Activated T-helper 17 cell treated with anti-CD3 and anti-CD28 coated beads, Interleukin-2, amount 50 U/mL, for 72 hours (primary cell): ENCODE measurements around the gene HPS3. TPM values are rescaled to one million over a fixed set of nuclear protein-coding genes. Genes with fewer than 3 reads are reported as not detected.
"Not testable (repeated sequence)": the region's sequence is repeated elsewhere in the genome, so short reads cannot be mapped to it uniquely, and the experiment has no call there.

Experiments used
- ATAC-seq: fragments of 150-1000 bp; cut with Tn5 transposase; replicated peaks from 2 replicates; pipeline ENCODE4 v1.10.0; 2021; ENCODE audit warnings: mild to moderate bottlenecking, moderate library complexity
- H3K27ac Mint-ChIP-seq: one replicate; pipeline ENCODE4 v1.8.0; 2022; ENCODE audit warnings: mixed read lengths
- H3K27me3 Mint-ChIP-seq: one replicate; pipeline ENCODE4 v1.8.0; 2022; ENCODE audit warnings: mixed read lengths
- H3K36me3 Mint-ChIP-seq: one replicate; pipeline ENCODE4 v1.8.0; 2022; ENCODE audit warnings: low read depth, mild to moderate bottlenecking, mixed read lengths
- H3K4me1 Mint-ChIP-seq: one replicate; pipeline ENCODE4 v1.8.0; 2022; ENCODE audit warnings: mixed read lengths
- H3K4me3 Mint-ChIP-seq: one replicate; pipeline ENCODE4 v1.8.0; 2022; ENCODE audit warnings: mild to moderate bottlenecking, mixed read lengths
- H3K9me3 Mint-ChIP-seq: one replicate; pipeline ENCODE4 v1.8.0; 2022; ENCODE audit warnings: mixed read lengths
- total RNA-seq, 2 donors: library from RNA; stranded (reverse); gene quantifications; one replicate each; pipeline ENCODE4 v1.2.3, GENCODE V29; 2022

HPS3 gene
- total RNA-seq = 10 to 100 TPM; 24.0 to 24.7 TPM

GRCh38 chr3:149129326-149130205 is at the start of gene HPS3:
Gene HPS3 (plus strand): TSS chr3:149129638. CDS start chr3:149129724, 86 bp downstream.
- Mint-ChIP-seq H3K27me3 (peaks cover 8% of the 10 kb centered on the region), H3K4me1 (peaks cover 14% of the 10 kb centered on the region), H3K9me3 (no peaks in the 10 kb centered on the region), H3K36me3 (peaks cover 7% of the 10 kb centered on the region), H3K27ac (peak within 1 kb of the TSS; percentile 76), H3K4me3 (peak within 1 kb of the TSS; percentile 92)
- ATAC-seq = peak; percentile 95

DNA sequence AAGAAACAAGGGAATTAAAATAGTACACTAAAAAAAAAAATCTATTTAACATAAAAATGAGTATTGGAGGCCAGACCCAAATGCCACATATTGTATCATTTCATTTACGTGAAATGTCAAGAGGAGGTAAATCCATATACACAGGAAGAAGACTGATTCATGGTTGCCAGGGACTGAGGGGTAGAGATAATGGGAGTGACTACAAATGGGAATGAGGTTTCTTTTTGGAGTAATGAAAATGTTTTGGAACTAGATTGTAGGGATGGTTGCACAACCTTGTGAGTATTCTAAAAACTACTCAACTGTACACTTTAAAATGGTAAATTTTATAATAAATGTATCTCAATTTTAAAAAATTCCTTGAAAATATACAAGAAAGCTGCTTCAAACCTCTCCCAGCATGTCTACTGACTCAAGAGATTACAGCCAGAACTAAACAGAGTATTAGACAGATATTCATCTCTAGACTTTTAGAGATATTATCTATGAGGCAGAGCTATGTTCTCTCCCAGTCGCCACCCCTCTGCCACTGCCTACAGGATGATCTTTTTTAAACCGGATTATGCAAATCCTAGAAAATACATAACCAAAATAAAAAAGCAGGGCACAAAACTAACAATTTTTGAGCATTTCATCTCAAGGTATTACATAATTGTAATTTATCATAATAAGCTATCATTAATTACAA is 49.3 kb upstream of the HPS3 start:
- Mint-ChIP-seq H3K4me1 (peaks cover 3% of the 10 kb centered on the region), H3K36me3 (peaks cover 7% of the 10 kb centered on the region), H3K9me3 (no peaks in the 10 kb centered on the region), H3K27ac (no peak overlapping the region), H3K27me3 (no peaks in the 10 kb centered on the region), H3K4me3 (no peak overlapping the region)
- ATAC-seq = no peak

DNA sequence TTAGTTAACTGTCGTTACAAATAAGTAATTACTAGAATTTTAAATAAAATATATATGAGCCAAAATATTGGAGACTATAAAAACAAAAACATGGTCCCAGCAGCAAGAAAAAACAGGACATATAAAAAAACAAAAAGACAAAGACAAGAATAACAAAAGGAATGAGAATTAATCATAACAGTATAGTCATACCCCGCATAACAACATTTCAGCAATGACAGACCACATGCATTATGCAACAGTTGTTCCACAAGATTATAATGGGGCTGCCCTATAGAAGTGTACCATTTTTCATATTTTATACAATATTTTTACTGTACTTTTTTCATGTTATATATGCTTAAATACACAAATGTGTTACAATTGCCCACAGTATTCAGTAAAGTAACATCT is 48.7 kb upstream of the HPS3 start:
- no peak for ATAC-seq

DNA sequence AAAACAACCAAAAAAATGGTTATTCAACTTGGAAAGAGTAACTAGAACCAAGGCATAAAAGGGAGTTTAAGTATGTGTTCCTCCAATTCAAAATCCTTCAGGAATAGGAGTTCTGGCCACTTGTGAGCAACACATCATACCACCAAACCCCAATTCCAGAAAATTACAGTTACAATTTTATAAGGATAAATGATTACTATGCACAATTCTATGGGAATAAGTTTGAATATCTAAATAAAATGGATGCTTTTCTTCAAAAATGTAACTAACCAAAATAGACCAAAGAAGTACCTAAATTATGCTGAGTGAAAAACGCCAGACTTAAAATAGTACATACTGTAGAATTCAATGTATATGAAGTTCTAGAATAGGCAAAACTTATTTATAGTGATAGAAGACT is 47.7 kb upstream of the HPS3 start:
- Mint-ChIP-seq H3K9me3 (no peaks in the 10 kb centered on the region), H3K27me3 (no peaks in the 10 kb centered on the region), H3K4me1 (peaks cover 11% of the 10 kb centered on the region), H3K36me3 (peaks cover 6% of the 10 kb centered on the region), H3K27ac (no peak overlapping the region), H3K4me3 (no peak overlapping the region)
- no peak for ATAC-seq

More for the DNA sequence above, 48.7 kb upstream of the HPS3 start:
- H3K4me3 Mint-ChIP-seq = no peak overlapping the region
- peaks cover 7% of the 10 kb centered on the region for H3K4me1 Mint-ChIP-seq
- peaks cover 6% of the 10 kb centered on the region for H3K36me3 Mint-ChIP-seq
- H3K9me3 Mint-ChIP-seq = no peaks in the 10 kb centered on the region
- no peak overlapping the region for H3K27ac Mint-ChIP-seq
- H3K27me3 Mint-ChIP-seq = no peaks in the 10 kb centered on the region

- H3K36me3 Mint-ChIP-seq = peaks cover 6% of the 10 kb centered on the region
- H3K4me1 Mint-ChIP-seq = peaks cover 13% of the 10 kb centered on the region
- H3K4me3 Mint-ChIP-seq = peak overlapping the region; percentile 94
- ATAC-seq = peak; percentile 54
- no peaks in the 10 kb centered on the region for H3K9me3 Mint-ChIP-seq
- no peaks in the 10 kb centered on the region for H3K27me3 Mint-ChIP-seq
- peak overlapping the region; percentile 78 for H3K27ac Mint-ChIP-seq
Observed at GRCh38 chr3:149085828-149086231, 43.6 kb upstream of the HPS3 start.

GRCh38 chr3:149086232-149086988 is 43.0 kb upstream of the HPS3 start, which contains the start of gene HLTF:
Gene HLTF (minus strand): TSS chr3:149086533. CDS start chr3:149086336, 197 bp downstream.
- peak; percentile 99 for ATAC-seq
- Mint-ChIP-seq H3K9me3 (no peaks in the 10 kb centered on the region), H3K4me3 (peak within 1 kb of the TSS; percentile 94)

GRCh38 chr3:149087208-149087607 is 42.2 kb upstream of the HPS3 start:
- ATAC-seq = no peak
- Mint-ChIP-seq H3K4me3 (peak overlapping the region; percentile 94), H3K4me1 (peaks cover 13% of the 10 kb centered on the region), H3K36me3 (peaks cover 3% of the 10 kb centered on the region), H3K27me3 (no peaks in the 10 kb centered on the region), H3K27ac (no peak overlapping the region), H3K9me3 (no peaks in the 10 kb centered on the region)

More at GRCh38 chr3:149086232-149086988, 43.0 kb upstream of the HPS3 start, which contains the start of gene HLTF:
- Mint-ChIP-seq H3K36me3 (peaks cover 6% of the 10 kb centered on the region), H3K27me3 (no peaks in the 10 kb centered on the region), H3K4me1 (peaks cover 13% of the 10 kb centered on the region), H3K27ac (peak within 1 kb of the TSS; percentile 78)

GRCh38 chr3:149089395-149089794 is 40.0 kb upstream of the HPS3 start:
- Mint-ChIP-seq H3K9me3 (no peaks in the 10 kb centered on the region), H3K4me3 (no peak overlapping the region), H3K36me3 (no peaks in the 10 kb centered on the region), H3K4me1 (peaks cover 13% of the 10 kb centered on the region), H3K27ac (no peak overlapping the region), H3K27me3 (no peaks in the 10 kb centered on the region)
- no peak for ATAC-seq

DNA sequence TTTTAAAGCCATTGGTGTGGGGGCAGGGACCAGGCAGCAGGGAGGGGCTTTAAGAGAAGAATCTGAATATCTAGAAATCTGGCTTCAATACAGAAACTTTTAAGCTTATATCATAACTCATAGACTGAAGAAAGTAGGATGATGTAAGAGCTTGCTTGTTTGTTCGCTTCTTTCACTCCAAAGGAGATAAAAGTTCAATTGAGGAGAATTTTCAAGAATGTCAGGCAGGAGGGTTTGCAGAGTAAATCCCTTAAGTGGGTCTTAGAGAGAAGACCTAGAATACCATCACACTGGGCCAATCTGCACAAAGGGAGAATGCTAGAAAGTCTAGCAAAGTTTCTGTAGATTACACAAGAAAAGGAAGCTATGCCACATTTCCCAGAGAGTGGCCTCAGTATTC is 39.0 kb upstream of the HPS3 start:
- Mint-ChIP-seq H3K27me3 (no peaks in the 10 kb centered on the region), H3K27ac (no peak overlapping the region), H3K4me1 (peaks cover 8% of the 10 kb centered on the region), H3K4me3 (no peak overlapping the region), H3K9me3 (no peaks in the 10 kb centered on the region), H3K36me3 (no peaks in the 10 kb centered on the region)
- no peak for ATAC-seq

DNA sequence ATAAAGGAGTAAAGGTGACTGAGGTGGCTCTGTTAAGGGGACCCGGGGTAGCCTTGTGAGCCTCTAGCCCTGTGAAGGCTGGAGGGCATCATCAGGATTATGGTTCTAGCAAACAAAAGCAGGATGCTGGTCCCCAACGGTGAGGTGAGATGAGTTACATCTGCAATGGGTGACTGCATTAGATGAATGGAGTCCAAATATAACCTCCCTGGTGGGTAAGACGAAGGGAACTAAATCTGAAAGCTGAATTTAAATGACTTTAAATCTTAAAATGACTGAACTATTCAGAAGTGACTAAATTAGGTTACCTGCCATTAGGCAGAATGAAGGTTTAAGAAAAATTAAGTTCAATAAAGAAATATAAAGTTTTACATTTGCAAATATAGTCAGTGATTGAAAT is 38.5 kb upstream of the HPS3 start:
- Mint-ChIP-seq H3K9me3 (no peaks in the 10 kb centered on the region), H3K4me1 (peaks cover 5% of the 10 kb centered on the region), H3K36me3 (no peaks in the 10 kb centered on the region), H3K4me3 (no peak overlapping the region), H3K27ac (no peak overlapping the region), H3K27me3 (no peaks in the 10 kb centered on the region)
- no peak for ATAC-seq

GRCh38 chr3:149091983-149092382 is 37.5 kb upstream of the HPS3 start:
- no peak for ATAC-seq
- Mint-ChIP-seq H3K9me3 (no peaks in the 10 kb centered on the region), H3K27me3 (no peaks in the 10 kb centered on the region), H3K27ac (no peak overlapping the region), H3K4me1 (no peaks in the 10 kb centered on the region), H3K36me3 (no peaks in the 10 kb centered on the region), H3K4me3 (no peak overlapping the region)

DNA sequence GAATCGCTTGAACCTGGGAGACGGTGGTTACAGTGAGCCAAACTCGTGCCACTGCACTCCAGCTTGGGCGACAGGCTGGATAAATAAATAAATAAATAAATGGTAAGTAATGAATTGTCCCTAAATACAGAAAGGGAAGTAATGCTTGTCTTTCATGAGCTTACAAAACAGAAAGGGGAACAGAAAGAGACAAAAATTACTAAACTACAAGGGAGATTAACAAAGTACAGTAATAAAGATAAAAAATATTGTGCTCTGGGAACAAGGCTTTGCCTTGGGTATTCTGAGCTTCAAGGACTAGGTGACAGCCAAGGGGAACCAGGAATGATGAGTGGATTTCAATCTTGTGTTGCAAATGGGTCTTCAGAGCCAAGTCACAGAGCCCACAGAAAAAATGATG is 34.0 kb upstream of the HPS3 start:
- H3K27ac Mint-ChIP-seq = no peak overlapping the region
- no peaks in the 10 kb centered on the region for H3K27me3 Mint-ChIP-seq
- no peaks in the 10 kb centered on the region for H3K9me3 Mint-ChIP-seq
- no peak for ATAC-seq
- no peaks in the 10 kb centered on the region for H3K4me1 Mint-ChIP-seq
- no peaks in the 10 kb centered on the region for H3K36me3 Mint-ChIP-seq
- no peak overlapping the region for H3K4me3 Mint-ChIP-seq

GRCh38 chr3:149097987-149098386 is 31.5 kb upstream of the HPS3 start:
- not testable (repeated sequence) for H3K36me3 Mint-ChIP-seq, H3K27ac Mint-ChIP-seq, H3K9me3 Mint-ChIP-seq, H3K4me1 Mint-ChIP-seq, H3K27me3 Mint-ChIP-seq, ATAC-seq, H3K4me3 Mint-ChIP-seq

- Mint-ChIP-seq H3K27me3 (peaks cover 9% of the 10 kb centered on the region), H3K4me1 (no peaks in the 10 kb centered on the region), H3K36me3 (no peaks in the 10 kb centered on the region), H3K4me3 (no peak overlapping the region), H3K9me3 (no peaks in the 10 kb centered on the region), H3K27ac (no peak overlapping the region)
- no peak for ATAC-seq
Observed at GRCh38 chr3:149101154-149101553, 28.3 kb upstream of the HPS3 start.
